ENCODE results near the gene TSC22D1.
"Not testable (repeated sequence)": the region's sequence is repeated elsewhere in the genome, so short reads cannot be mapped to it uniquely, and the experiment has no call there.

TSC22D1 gene

GRCh38 chr13:44456212-44456611, 119.9 kb downstream of the TSC22D1 start:
- H4K5ac ChIP-seq (ENCODE audit: low read length); H3K79me2 ChIP-seq (ENCODE audit: control insufficient read depth, insufficient read depth, low read length); H3K4me2 ChIP-seq (ENCODE audit: low read length); H3K23ac ChIP-seq (ENCODE audit: low read length); H2AK5ac ChIP-seq (ENCODE audit: low read length); H3K36me3 ChIP-seq (ENCODE audit: control insufficient read depth, insufficient read depth, low read length); H3K56ac ChIP-seq (ENCODE audit: low read length); H2BK120ac ChIP-seq (ENCODE audit: low read depth, low read length); DNase-seq; H3K4me1 ChIP-seq (ENCODE audit: control insufficient read depth, low read depth, low read length); H3K4me3 ChIP-seq (ENCODE audit: low read length); H3K18ac ChIP-seq (ENCODE audit: low read length); H4K8ac ChIP-seq (ENCODE audit: low read depth, low read length); H3K79me1 ChIP-seq (ENCODE audit: low read length); H3K27me3 ChIP-seq (ENCODE audit: insufficient read depth, low read length, poor library complexity); H3K9ac ChIP-seq (ENCODE audit: low read length); H2BK5ac ChIP-seq (ENCODE audit: low read length); H3K4ac ChIP-seq (ENCODE audit: low read depth, low read length); H2BK15ac ChIP-seq (replicated peaks; ENCODE audit: low read depth); H3K27ac ChIP-seq (ENCODE audit: low read depth, low read length): not testable (repeated sequence)
- no CpG with 5 or more reads among the region's 11 CpGs for WGBS (ENCODE audit: extremely low coverage, insufficient coverage, low lambda C conversion rate)

- no peak overlapping the region for H3K4me2 ChIP-seq (ENCODE audit: low read length)
- DNase-seq, result no peak
- H2AK5ac ChIP-seq (ENCODE audit: low read length), result no peak overlapping the region
- WGBS (ENCODE audit: extremely low coverage, insufficient coverage, low lambda C conversion rate), result no CpG with 5 or more reads among the region's 8 CpGs
- no peak overlapping the region for H2BK15ac ChIP-seq (replicated peaks; ENCODE audit: low read depth)
- H4K5ac ChIP-seq (ENCODE audit: low read length), result no peak overlapping the region
- no peak overlapping the region for H3K23ac ChIP-seq (ENCODE audit: low read length)
- no peak overlapping the region for H4K8ac ChIP-seq (ENCODE audit: low read depth, low read length)
- H3K27ac ChIP-seq (ENCODE audit: low read depth, low read length), result no peak overlapping the region
- H3K79me2 ChIP-seq (ENCODE audit: control insufficient read depth, insufficient read depth, low read length), result no peaks in the 10 kb centered on the region
- H2BK5ac ChIP-seq (ENCODE audit: low read length), result no peak overlapping the region
- peaks cover 3% of the 10 kb centered on the region for H3K79me1 ChIP-seq (ENCODE audit: low read length)
- H2BK120ac ChIP-seq (ENCODE audit: low read depth, low read length), result no peak overlapping the region
- no peak overlapping the region for H3K56ac ChIP-seq (ENCODE audit: low read length)
- no peak overlapping the region for H3K9ac ChIP-seq (ENCODE audit: low read length)
- no peaks in the 10 kb centered on the region for H3K4me1 ChIP-seq (ENCODE audit: control insufficient read depth, low read depth, low read length)
- no peak overlapping the region for H3K4me3 ChIP-seq (ENCODE audit: low read length)
- H3K27me3 ChIP-seq (ENCODE audit: insufficient read depth, low read length, poor library complexity), result no peaks in the 10 kb centered on the region
- H3K4ac ChIP-seq (ENCODE audit: low read depth, low read length), result no peak overlapping the region
- H3K36me3 ChIP-seq (ENCODE audit: control insufficient read depth, insufficient read depth, low read length), result no peaks in the 10 kb centered on the region
- H3K18ac ChIP-seq (ENCODE audit: low read length), result no peak overlapping the region
These were observed 120.4 kb downstream of the TSC22D1 start for GRCh38 chr13:44455769-44456168.

GRCh38 chr13:44453881-44454280, 122.2 kb downstream of the TSC22D1 start:
- H3K4ac ChIP-seq (ENCODE audit: low read depth, low read length), result no peak overlapping the region
- H4K8ac ChIP-seq (ENCODE audit: low read depth, low read length), result no peak overlapping the region
- H3K27ac ChIP-seq (ENCODE audit: low read depth, low read length), result no peak overlapping the region
- no peak overlapping the region for H3K23ac ChIP-seq (ENCODE audit: low read length)
- H2AK5ac ChIP-seq (ENCODE audit: low read length), result no peak overlapping the region
- H2BK120ac ChIP-seq (ENCODE audit: low read depth, low read length), result no peak overlapping the region
- no peak overlapping the region for H3K4me3 ChIP-seq (ENCODE audit: low read length)
- no peaks in the 10 kb centered on the region for H3K27me3 ChIP-seq (ENCODE audit: insufficient read depth, low read length, poor library complexity)
- H3K4me2 ChIP-seq (ENCODE audit: low read length), result no peak overlapping the region
- H2BK15ac ChIP-seq (replicated peaks; ENCODE audit: low read depth), result no peak overlapping the region
- H2BK5ac ChIP-seq (ENCODE audit: low read length), result no peak overlapping the region
- H3K56ac ChIP-seq (ENCODE audit: low read length), result no peak overlapping the region
- no peak for DNase-seq
- no peaks in the 10 kb centered on the region for H3K79me2 ChIP-seq (ENCODE audit: control insufficient read depth, insufficient read depth, low read length)
- H4K5ac ChIP-seq (ENCODE audit: low read length), result no peak overlapping the region
- no peaks in the 10 kb centered on the region for H3K4me1 ChIP-seq (ENCODE audit: control insufficient read depth, low read depth, low read length)
- H3K9ac ChIP-seq (ENCODE audit: low read length), result no peak overlapping the region
- no peak overlapping the region for H3K18ac ChIP-seq (ENCODE audit: low read length)
- H3K36me3 ChIP-seq (ENCODE audit: control insufficient read depth, insufficient read depth, low read length), result no peaks in the 10 kb centered on the region
- WGBS (ENCODE audit: extremely low coverage, insufficient coverage, low lambda C conversion rate), result no CpG with 5 or more reads among the region's 1 CpG
- peaks cover 7% of the 10 kb centered on the region for H3K79me1 ChIP-seq (ENCODE audit: low read length)

- H4K5ac ChIP-seq (ENCODE audit: low read length), result no peak overlapping the region
- H2BK120ac ChIP-seq (ENCODE audit: low read depth, low read length), result no peak overlapping the region
- H3K27me3 ChIP-seq (ENCODE audit: insufficient read depth, low read length, poor library complexity), result no peaks in the 10 kb centered on the region
- no peak overlapping the region for H2AK5ac ChIP-seq (ENCODE audit: low read length)
- no peaks in the 10 kb centered on the region for H3K79me2 ChIP-seq (ENCODE audit: control insufficient read depth, insufficient read depth, low read length)
- H3K79me1 ChIP-seq (ENCODE audit: low read length), result peaks cover 7% of the 10 kb centered on the region
- H3K9ac ChIP-seq (ENCODE audit: low read length), result no peak overlapping the region
- no peaks in the 10 kb centered on the region for H3K4me1 ChIP-seq (ENCODE audit: control insufficient read depth, low read depth, low read length)
- H3K18ac ChIP-seq (ENCODE audit: low read length), result no peak overlapping the region
- H4K8ac ChIP-seq (ENCODE audit: low read depth, low read length), result no peak overlapping the region
- no peak overlapping the region for H3K56ac ChIP-seq (ENCODE audit: low read length)
- no peaks in the 10 kb centered on the region for H3K36me3 ChIP-seq (ENCODE audit: control insufficient read depth, insufficient read depth, low read length)
- no CpG with 5 or more reads among the region's 3 CpGs for WGBS (ENCODE audit: extremely low coverage, insufficient coverage, low lambda C conversion rate)
- no peak overlapping the region for H3K4ac ChIP-seq (ENCODE audit: low read depth, low read length)
- H2BK5ac ChIP-seq (ENCODE audit: low read length), result no peak overlapping the region
- H3K4me3 ChIP-seq (ENCODE audit: low read length), result no peak overlapping the region
- H2BK15ac ChIP-seq (replicated peaks; ENCODE audit: low read depth), result no peak overlapping the region
- no peak overlapping the region for H3K27ac ChIP-seq (ENCODE audit: low read depth, low read length)
- H3K4me2 ChIP-seq (ENCODE audit: low read length), result no peak overlapping the region
- no peak for DNase-seq
- H3K23ac ChIP-seq (ENCODE audit: low read length), result no peak overlapping the region
These were observed 123.1 kb downstream of the TSC22D1 start for GRCh38 chr13:44453069-44453468.

GRCh38 chr13:44452418-44452817, 123.7 kb downstream of the TSC22D1 start:
- Histone ChIP-seq H3K23ac (ENCODE audit: low read length) (no peak overlapping the region), H3K36me3 (ENCODE audit: control insufficient read depth, insufficient read depth, low read length) (no peaks in the 10 kb centered on the region), H2AK5ac (ENCODE audit: low read length) (no peak overlapping the region), H2BK120ac (ENCODE audit: low read depth, low read length) (no peak overlapping the region), H3K56ac (ENCODE audit: low read length) (no peak overlapping the region), H4K5ac (ENCODE audit: low read length) (no peak overlapping the region), H4K8ac (ENCODE audit: low read depth, low read length) (no peak overlapping the region), H3K4me3 (ENCODE audit: low read length) (no peak overlapping the region), H3K79me1 (ENCODE audit: low read length) (peaks cover 7% of the 10 kb centered on the region), H3K27me3 (ENCODE audit: insufficient read depth, low read length, poor library complexity) (no peaks in the 10 kb centered on the region), H3K4me1 (ENCODE audit: control insufficient read depth, low read depth, low read length) (no peaks in the 10 kb centered on the region), H3K4me2 (ENCODE audit: low read length) (no peak overlapping the region), H3K4ac (ENCODE audit: low read depth, low read length) (no peak overlapping the region), H3K9ac (ENCODE audit: low read length) (no peak overlapping the region), H3K27ac (ENCODE audit: low read depth, low read length) (no peak overlapping the region), H2BK5ac (ENCODE audit: low read length) (no peak overlapping the region), H3K18ac (ENCODE audit: low read length) (no peak overlapping the region), H2BK15ac (replicated peaks; ENCODE audit: low read depth) (no peak overlapping the region), H3K79me2 (ENCODE audit: control insufficient read depth, insufficient read depth, low read length) (no peaks in the 10 kb centered on the region)
- no CpG with 5 or more reads among the region's 7 CpGs for WGBS (ENCODE audit: extremely low coverage, insufficient coverage, low lambda C conversion rate)
- no peak for DNase-seq

GRCh38 chr13:44451651-44452050, 124.5 kb downstream of the TSC22D1 start:
- Histone ChIP-seq H4K5ac (ENCODE audit: low read length) (no peak overlapping the region), H2BK120ac (ENCODE audit: low read depth, low read length) (no peak overlapping the region), H3K36me3 (ENCODE audit: control insufficient read depth, insufficient read depth, low read length) (no peaks in the 10 kb centered on the region), H3K4ac (ENCODE audit: low read depth, low read length) (no peak overlapping the region), H3K79me2 (ENCODE audit: control insufficient read depth, insufficient read depth, low read length) (no peaks in the 10 kb centered on the region), H3K79me1 (ENCODE audit: low read length) (peaks cover 7% of the 10 kb centered on the region), H3K4me3 (ENCODE audit: low read length) (no peak overlapping the region), H4K8ac (ENCODE audit: low read depth, low read length) (no peak overlapping the region), H3K23ac (ENCODE audit: low read length) (no peak overlapping the region), H3K4me2 (ENCODE audit: low read length) (no peak overlapping the region), H3K27ac (ENCODE audit: low read depth, low read length) (no peak overlapping the region), H3K4me1 (ENCODE audit: control insufficient read depth, low read depth, low read length) (no peaks in the 10 kb centered on the region), H2AK5ac (ENCODE audit: low read length) (no peak overlapping the region), H2BK5ac (ENCODE audit: low read length) (no peak overlapping the region), H2BK15ac (replicated peaks; ENCODE audit: low read depth) (no peak overlapping the region), H3K27me3 (ENCODE audit: insufficient read depth, low read length, poor library complexity) (no peaks in the 10 kb centered on the region), H3K9ac (ENCODE audit: low read length) (no peak overlapping the region), H3K56ac (ENCODE audit: low read length) (no peak overlapping the region), H3K18ac (ENCODE audit: low read length) (no peak overlapping the region)
- WGBS (ENCODE audit: extremely low coverage, insufficient coverage, low lambda C conversion rate), result no CpG with 5 or more reads among the region's 7 CpGs
- DNase-seq, result no peak

Measured in mesendoderm (in vitro differentiated cells).